HUES64 (cell line): ENCODE data around the gene AHRR.

ENCODE experiments used
- H3K27ac ChIP-seq: 2 replicates; pipeline ENCODE4 v1.7.0; 2013; ENCODE audit warnings: low read depth, low read length, inconsistent platforms
- H3K27me3 ChIP-seq: 2 replicates; pipeline ENCODE4 v1.6.1; 2013; ENCODE audit warnings: mild to moderate bottlenecking, low read length; ENCODE audit not compliant: insufficient read depth
- H3K36me3 ChIP-seq: 2 replicates; pipeline ENCODE4 v1.6.1; 2013; ENCODE audit warnings: mild to moderate bottlenecking, low read length; ENCODE audit not compliant: insufficient read depth
- H3K4me1 ChIP-seq: 2 replicates; pipeline ENCODE4 v1.6.1; 2013; ENCODE audit warnings: mild to moderate bottlenecking, low read length, moderate library complexity; ENCODE audit not compliant: insufficient read depth
- H3K4me3 ChIP-seq: 2 replicates; pipeline ENCODE4 v1.5.1; 2013; ENCODE audit warnings: mild to moderate bottlenecking, low read length, moderate library complexity
- H3K9ac ChIP-seq: 2 replicates; pipeline ENCODE4 v1.6.1; 2013; ENCODE audit warnings: mild to moderate bottlenecking, low read depth, low read length
- H3K9me3 ChIP-seq: 2 replicates; pipeline ENCODE4 v1.6.1; 2013; ENCODE audit warnings: low read depth, low read length; ENCODE audit not compliant: insufficient read depth
- WGBS: fragments of 150-250, 120-280 bp; methylation state at CpG from one replicate; pipeline ENCODE4 v1.1.7; 2013; ENCODE audit warnings: missing lambda C conversion rate; 5-methylcytosine and 5-hydroxymethylcytosine counted together

The AHRR gene

DNA sequence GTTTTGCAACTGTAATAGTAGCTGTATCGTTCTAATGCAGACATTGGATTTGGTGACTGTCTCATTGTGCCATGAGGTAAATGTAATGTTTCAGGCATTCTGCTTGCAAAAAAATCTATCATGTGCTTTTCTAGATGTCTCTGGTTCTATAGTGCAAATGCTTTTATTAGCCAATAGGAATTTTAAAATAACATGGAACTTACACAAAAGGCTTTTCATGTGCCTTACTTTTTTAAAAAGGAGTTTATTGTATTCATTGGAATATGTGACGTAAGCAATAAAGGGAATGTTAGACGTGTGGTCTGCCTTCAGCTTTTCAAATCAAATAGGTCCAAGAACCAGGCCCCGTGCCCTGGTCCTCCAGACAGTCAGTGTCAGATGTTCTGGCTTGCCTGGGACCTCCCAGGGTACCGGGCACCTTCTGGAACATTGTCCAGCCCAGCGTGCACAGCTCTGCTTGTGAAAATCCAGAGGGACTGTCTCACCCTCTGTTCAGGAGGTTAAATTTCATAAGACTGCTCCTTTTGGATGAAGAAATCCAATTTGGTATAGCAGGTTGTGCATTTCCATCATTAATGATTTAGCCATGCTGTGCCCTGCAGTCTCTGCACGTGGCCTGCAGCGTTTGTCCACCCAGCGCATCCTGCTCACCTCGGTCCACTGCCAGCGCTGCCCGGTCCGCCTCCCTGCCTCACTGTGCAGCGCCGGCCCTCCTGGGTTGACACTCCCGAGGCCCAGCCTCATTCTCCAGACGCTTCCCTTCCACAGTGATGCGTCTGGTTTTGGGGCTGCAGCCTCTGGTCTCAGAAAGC is 6.6 kb upstream of the AHRR start:
- H3K4me1 ChIP-seq: no peaks in the 10 kb centered on the region
- peaks cover 25% of the 10 kb centered on the region for H3K36me3 ChIP-seq
- H3K27me3 ChIP-seq: peaks cover 16% of the 10 kb centered on the region
- no peak overlapping the region for H3K27ac ChIP-seq
- no peak overlapping the region for H3K9ac ChIP-seq
- H3K4me3 ChIP-seq: no peak overlapping the region
- WGBS: 93% methylated on average over 18 of the region's 18 CpGs
- H3K9me3 ChIP-seq: no peaks in the 10 kb centered on the region

DNA sequence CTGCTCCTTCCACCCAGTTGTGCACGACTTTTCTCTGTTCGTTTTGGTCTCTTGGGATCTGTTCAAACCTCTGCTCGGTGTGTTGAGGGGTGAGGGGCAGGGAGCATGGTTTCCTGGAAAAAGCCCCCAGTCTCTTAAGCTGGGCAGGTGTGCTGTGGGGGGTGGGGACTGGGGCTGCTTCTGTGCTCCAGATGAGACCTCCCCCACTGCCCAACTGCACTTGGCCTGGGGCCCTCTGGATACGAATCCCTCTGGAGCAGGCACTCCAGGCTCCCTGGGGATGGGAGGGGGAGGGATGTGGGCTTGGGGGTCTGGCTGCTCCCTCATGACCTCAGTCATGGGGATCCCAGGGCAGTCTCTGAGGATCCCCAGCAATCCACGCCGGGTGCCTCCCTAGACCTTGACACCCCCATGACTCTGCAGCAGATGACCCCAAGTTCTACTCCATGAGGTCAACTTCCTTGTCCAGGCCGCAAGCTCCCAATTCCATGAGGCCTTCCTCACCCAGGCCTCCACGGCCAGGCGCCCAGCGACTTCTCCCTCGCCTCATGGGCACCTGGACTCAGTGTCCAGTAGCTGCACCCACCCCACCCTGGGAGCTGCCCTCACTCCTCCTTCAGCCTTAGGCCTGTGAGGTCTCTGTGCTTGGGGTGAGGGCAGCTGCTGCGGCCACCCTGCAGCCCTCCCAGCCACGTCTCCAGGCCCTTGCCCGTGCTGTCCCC is 5.9 kb upstream of the AHRR start:
- no peak overlapping the region for H3K9ac ChIP-seq
- WGBS: 90% methylated on average over 14 of the region's 14 CpGs
- H3K4me3 ChIP-seq: no peak overlapping the region
- peaks cover 24% of the 10 kb centered on the region for H3K27me3 ChIP-seq
- H3K4me1 ChIP-seq: no peaks in the 10 kb centered on the region
- H3K36me3 ChIP-seq: peaks cover 19% of the 10 kb centered on the region
- no peaks in the 10 kb centered on the region for H3K9me3 ChIP-seq
- H3K27ac ChIP-seq: no peak overlapping the region

DNA sequence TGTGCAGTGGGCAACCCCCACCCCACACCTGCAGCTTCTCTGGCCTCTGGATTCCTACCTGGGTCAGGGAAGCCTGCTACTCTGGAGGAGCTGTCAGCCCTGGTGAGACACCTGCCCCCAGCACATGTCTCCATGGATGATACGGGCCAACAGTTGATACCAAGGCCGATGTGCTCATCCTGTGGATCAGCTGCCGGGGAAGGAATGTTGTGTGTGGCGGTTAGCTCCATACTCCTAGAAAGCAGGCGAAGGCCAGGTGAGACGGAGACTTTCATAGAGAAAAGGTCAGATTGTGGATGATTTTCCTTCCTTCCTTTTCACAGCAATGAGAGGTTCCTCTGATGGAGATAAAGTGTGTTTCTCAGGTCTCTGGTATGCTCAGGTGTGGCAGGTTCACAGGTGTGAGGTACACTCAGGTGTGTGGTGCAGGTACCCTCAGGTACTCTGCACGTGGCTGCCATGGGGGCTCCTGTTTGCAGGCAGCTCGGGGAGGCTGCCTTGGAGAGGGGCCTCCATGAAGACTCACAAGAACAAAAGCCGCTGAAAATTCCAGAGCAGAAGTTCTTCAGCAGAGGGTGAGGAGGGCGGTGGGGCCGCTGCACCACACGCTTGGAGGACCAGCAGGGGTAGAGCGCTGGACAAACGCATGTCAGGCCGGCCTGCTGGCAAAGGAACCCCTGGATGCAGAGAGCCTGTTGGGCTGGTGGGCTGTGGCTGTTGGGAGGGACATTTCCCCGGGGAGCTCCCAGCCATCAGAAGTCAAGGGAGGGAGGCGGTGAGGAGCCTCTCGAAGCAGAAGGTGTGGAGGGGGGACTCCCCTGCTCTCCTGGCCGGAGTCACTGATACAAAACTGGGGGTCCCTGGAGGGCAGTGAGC is 5.1 kb upstream of the AHRR start:
- Histone ChIP-seq H3K27ac (no peak overlapping the region; the same call in 1 of the 2 replicates), H3K9ac (no peak overlapping the region), H3K36me3 (peaks cover 19% of the 10 kb centered on the region), H3K27me3 (peaks cover 32% of the 10 kb centered on the region), H3K4me3 (no peak overlapping the region), H3K4me1 (no peaks in the 10 kb centered on the region), H3K9me3 (no peaks in the 10 kb centered on the region)
- 85% methylated on average over 19 of the region's 19 CpGs for WGBS

DNA sequence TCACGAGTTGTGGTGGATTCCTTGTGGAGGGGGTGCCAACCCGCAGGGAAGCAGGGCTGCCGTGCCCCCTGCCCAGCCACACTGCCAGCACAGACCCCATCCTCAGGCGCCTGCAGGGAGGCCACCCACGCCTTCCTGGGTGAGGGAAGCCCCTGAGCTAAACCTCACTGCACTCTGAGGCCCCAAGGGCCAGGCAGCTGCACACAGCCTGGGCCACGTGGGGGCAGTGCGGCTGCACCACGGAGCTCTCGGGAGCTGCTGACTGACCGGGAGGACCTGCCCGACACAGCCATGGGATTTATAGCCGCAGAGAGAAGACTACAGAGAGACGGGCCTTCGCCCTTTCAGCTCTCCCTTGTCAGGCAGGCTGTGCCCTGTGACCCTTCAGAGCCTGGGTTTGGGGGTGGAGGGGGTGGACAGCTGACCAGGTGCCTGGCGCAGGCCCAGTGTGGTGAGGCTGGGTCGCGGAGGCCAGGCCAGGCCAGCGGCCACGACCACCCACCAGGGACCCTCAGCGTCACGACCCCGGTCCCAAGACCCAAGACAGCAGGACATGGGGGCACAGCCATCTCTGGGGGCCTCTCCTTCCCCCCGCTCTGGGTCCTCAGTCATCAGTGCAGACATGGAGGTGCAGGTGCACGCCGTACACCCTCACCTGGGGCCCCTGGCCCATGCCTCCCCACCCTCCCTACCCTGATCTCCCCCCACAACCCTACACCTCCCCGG is 4.3 kb upstream of the AHRR start:
- peaks cover 40% of the 10 kb centered on the region for H3K27me3 ChIP-seq
- H3K9me3 ChIP-seq: no peaks in the 10 kb centered on the region
- H3K36me3 ChIP-seq: peaks cover 19% of the 10 kb centered on the region
- no peaks in the 10 kb centered on the region for H3K4me1 ChIP-seq
- WGBS: 58% methylated on average over 26 of the region's 26 CpGs
- H3K4me3 ChIP-seq: no peak overlapping the region
- no peak overlapping the region for H3K9ac ChIP-seq
- H3K27ac ChIP-seq: peak overlapping the region; percentile 28; the same call in 1 of the 2 replicates

DNA sequence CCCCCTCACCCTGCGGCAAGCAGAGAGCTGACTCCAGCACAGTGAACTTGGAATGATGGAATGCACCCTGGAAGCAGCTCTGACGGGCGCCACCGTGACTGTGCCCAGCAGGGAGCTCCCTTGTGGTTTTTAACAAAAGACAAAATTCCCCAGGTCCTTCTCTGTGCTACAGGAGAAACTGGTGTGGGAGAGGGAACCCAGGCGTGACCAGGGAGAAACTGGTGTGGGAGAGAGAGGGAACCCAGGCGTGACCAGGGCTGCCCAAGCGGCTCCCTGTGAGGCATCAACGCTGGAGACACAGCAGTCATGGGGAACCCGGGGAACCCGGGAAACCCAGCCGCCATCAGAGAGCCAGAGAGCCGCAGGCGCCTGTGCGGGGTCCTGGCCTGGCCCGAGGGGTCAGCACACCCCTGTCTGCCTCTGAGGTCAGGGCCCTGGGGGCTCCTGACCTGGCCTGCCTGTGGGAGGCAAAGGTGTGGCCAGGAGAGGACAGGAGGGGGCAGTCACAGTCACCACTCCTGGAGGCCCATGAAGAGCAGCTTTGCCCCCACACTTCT is 3.1 kb upstream of the AHRR start:
- 62% methylated on average over 15 of the region's 15 CpGs for WGBS
- Histone ChIP-seq H3K9me3 (no peaks in the 10 kb centered on the region), H3K27me3 (peaks cover 51% of the 10 kb centered on the region), H3K9ac (no peak overlapping the region), H3K27ac (no peak overlapping the region), H3K4me3 (no peak overlapping the region), H3K36me3 (peaks cover 13% of the 10 kb centered on the region), H3K4me1 (no peaks in the 10 kb centered on the region)

DNA sequence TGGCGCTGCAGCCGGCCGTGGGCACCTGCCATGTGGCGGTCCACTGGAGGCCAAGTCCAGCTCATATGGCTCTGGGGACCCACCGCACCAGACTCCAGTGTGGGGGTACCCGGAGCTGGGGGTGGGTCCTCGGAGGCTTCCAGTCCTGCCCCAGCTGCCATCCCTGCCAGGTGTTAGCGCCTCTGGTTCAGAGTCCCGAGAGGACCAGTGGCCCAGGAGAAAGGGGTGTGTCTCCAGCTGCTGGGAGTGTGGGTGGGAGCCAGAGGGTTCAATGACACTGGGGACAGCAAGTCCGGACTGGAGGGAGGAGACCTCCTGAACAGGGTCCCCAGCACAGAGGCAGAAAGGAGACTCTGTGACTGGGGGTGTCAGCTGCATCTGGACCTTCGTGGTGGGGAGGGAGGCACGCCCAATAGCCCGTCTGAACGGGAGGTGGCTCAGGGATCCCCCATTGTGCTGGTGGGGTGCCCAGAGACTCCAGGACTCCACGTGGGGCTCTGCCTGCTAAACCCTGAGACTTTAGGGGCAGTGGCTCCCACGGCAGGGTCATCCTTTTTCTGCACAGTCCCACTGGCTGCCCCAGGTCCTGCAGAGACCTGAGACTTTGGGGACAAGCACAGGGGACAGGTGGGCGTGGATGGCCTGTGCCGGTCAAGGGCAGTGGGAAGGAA is 2.4 kb upstream of the AHRR start:
- Histone ChIP-seq H3K27ac (no peak overlapping the region), H3K4me3 (no peak overlapping the region), H3K9ac (no peak overlapping the region), H3K4me1 (no peaks in the 10 kb centered on the region), H3K27me3 (peaks cover 57% of the 10 kb centered on the region), H3K36me3 (peaks cover 12% of the 10 kb centered on the region), H3K9me3 (no peaks in the 10 kb centered on the region)
- WGBS: 79% methylated on average over 18 of the region's 18 CpGs

DNA sequence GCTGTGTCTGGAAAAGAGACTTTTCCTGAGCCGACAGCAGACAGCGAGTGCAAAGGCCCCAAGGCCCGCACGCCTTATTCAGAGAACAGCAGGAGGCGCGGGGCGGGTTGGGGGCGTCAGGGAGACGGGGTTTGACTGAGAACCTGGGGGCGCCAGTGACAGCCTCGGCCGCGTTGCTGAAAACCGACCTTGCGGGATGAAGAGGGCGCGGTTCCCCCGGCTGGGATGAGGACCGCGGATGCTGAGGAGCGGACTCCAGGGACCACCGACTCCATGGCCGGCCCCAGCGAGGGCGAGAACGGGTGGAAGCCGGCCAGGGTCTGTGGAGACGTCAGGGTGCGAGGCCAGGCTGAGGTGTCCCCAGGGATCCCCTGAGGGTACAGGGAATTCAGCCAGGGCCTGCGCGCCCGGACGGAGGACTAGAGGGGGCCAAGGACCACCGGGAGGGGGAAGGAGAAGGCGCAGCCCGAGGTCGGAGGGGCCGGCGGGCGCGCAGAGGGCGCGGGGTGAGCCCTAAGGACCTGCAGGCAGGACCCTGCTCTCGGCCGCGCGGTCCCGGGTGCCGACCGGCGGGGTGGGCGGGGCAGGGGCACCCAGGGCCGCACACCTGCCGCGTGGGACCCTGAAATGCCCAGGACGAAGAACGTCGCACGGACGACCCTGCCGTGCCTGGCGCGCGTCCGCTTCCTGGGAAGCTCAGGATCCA is 837 bp upstream of the AHRR start:
- Histone ChIP-seq H3K27ac (no peak overlapping the region), H3K9ac (no peak overlapping the region), H3K36me3 (no peaks in the 10 kb centered on the region), H3K9me3 (no peaks in the 10 kb centered on the region), H3K27me3 (peaks cover 59% of the 10 kb centered on the region), H3K4me1 (no peaks in the 10 kb centered on the region), H3K4me3 (peak overlapping the region; percentile 57)
- WGBS: 3% methylated on average over 65 of the region's 65 CpGs

DNA sequence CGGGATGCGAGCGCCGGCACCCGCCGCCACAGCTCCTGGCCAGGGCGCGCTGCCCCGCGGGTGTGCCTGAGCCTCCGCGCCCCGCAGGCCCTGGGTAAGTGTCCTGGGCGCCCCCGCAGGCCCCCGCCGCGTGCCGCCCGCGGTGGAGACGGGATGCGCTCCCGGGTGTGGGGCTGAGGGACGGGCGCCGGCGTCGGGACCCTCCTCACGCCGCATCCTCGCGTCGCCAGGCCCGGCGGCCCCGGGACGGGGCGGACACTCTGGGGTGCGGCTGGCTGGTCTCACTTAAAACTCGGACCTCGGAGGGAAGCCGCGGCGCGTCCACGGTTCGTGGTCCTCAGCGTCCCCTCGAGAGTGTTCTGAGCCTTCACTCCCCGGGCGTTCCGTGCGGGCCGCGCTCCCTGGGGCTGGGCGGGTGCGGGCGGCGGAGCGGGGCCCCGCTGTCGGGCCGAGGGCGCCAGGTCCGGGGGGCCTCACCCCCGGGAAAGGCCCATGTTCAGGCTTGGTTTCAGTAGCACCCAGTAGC is 275 bp downstream of the AHRR start:
- H3K9me3 ChIP-seq: no peaks in the 10 kb centered on the region
- H3K36me3 ChIP-seq: no peaks in the 10 kb centered on the region
- no peaks in the 10 kb centered on the region for H3K4me1 ChIP-seq
- no peak overlapping the region for H3K27ac ChIP-seq
- 5% methylated on average over 67 of the region's 67 CpGs for WGBS
- H3K4me3 ChIP-seq: peak overlapping the region; percentile 57
- peaks cover 59% of the 10 kb centered on the region for H3K27me3 ChIP-seq
- no peak overlapping the region for H3K9ac ChIP-seq

DNA sequence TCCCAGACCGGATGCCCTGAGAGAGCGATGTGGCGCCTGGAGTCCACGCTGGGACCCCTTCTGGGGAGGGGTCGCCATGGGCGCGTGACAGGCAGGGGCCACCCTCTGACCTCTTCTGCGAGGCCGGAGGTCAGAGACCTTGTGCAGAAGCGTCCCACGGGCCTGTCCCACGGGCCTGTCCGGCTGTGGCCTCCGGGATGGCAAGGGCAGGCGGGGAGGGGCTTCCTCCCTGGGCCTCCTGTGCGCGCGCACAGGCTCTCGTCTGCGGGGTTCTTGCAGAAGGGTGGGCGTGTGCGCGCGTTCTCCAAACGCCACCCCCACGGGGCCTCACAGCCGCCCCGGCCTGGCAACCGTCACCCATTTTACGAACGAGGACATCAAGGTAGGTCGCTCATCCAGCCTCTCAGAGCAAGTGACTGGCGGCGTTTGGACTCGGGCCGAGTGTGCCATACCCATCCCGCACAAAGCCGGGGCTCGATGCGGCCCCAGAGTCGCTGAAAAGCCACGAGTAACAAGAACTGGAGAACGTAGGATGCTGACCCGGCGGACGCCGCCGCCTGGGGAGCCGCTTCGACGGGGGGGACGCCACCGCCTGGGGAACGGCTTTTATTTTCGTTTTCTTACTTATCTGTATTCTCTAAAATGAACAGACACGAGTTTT is 897 bp downstream of the AHRR start:
- Histone ChIP-seq H3K27ac (no peak overlapping the region), H3K4me3 (peak overlapping the region; percentile 57), H3K9me3 (no peaks in the 10 kb centered on the region), H3K9ac (no peak overlapping the region), H3K27me3 (peaks cover 59% of the 10 kb centered on the region), H3K4me1 (no peaks in the 10 kb centered on the region), H3K36me3 (no peaks in the 10 kb centered on the region)
- 71% methylated on average over 56 of the region's 56 CpGs for WGBS
